Urinary bladder (tissue), 4 donors: ENCODE data around the gene C16orf86. TPM values are rescaled to one million over a fixed set of nuclear protein-coding genes. Genes with fewer than 3 reads are reported as not detected.
A peak's percentile ranks its signal among the peaks of the same experiment; 100 is the strongest.

Experiments
- DNase-seq: peaks from one replicate; pipeline ENCODE4 v3.0.0-alpha.2; 2015; ENCODE audit errors: extremely low spot score
- H3K27ac ChIP-seq: one replicate; pipeline ENCODE4 v1.5.1; 2013; ENCODE audit warnings: low read depth, mild to moderate bottlenecking, moderate library complexity
- H3K36me3 ChIP-seq: one replicate; pipeline ENCODE4 v1.6.1; 2013; ENCODE audit warnings: mild to moderate bottlenecking, moderate library complexity; ENCODE audit not compliant: insufficient read depth
- H3K4me1 ChIP-seq: one replicate; pipeline ENCODE4 v1.6.1; 2013; ENCODE audit warnings: mild to moderate bottlenecking, moderate library complexity; ENCODE audit not compliant: insufficient read depth
- H3K4me3 ChIP-seq: one replicate; pipeline ENCODE4 v1.5.1; 2013; ENCODE audit warnings: low read depth, low read length
- WGBS: extraction: QIAGEN DNeasy Blood & Tissue Kit; methylation state at CpG from one replicate; pipeline ENCODE4 v1.1.7; 2013; 5-methylcytosine and 5-hydroxymethylcytosine counted together
- polyA plus RNA-seq: library from polyadenylated mRNA; stranded (reverse); fragments of 200-250 nt; gene quantifications from one replicate; pipeline ENCODE4 v1.2.3, GENCODE V29; 2013
- total RNA-seq: library from RNA; depleted of rRNA; stranded (reverse); fragments of >200 nt; gene quantifications from one replicate; pipeline ENCODE4 v1.2.3, GENCODE V29; 2014
- donor health status: healthy with polysubstance abuse.
- donor health status: healthy.

The C16orf86 gene
- total and polyA plus RNA-seq, 2 donors = 1.2 to 9.9 TPM

- H3K36me3 ChIP-seq = no peaks in the 10 kb centered on the region
- H3K4me3 ChIP-seq = no peak overlapping the region
- 92% methylated on average over 18 of the region's 18 CpGs for WGBS
- H3K27ac ChIP-seq = no peak overlapping the region
- no peaks in the 10 kb centered on the region for H3K4me1 ChIP-seq
- DNase-seq = no peak
These were observed 8.7 kb upstream of the C16orf86 start for GRCh38 chr16:67657751-67658518.

- Histone ChIP-seq H3K4me3 (peak overlapping the region; percentile 75), H3K27ac (no peak overlapping the region), H3K36me3 (no peaks in the 10 kb centered on the region), H3K4me1 (no peaks in the 10 kb centered on the region)
- WGBS = 34% methylated on average over 21 of the region's 21 CpGs
- DNase-seq = no peak
These were observed 7.6 kb upstream of the C16orf86 start for GRCh38 chr16:67658849-67659674.

- WGBS = under 1% methylated on average over 83 of the region's 83 CpGs
- no peaks in the 10 kb centered on the region for H3K36me3 ChIP-seq
These were observed 6.7 kb upstream of the C16orf86 start, which contains the start of gene ACD for GRCh38 chr16:67659675-67660563. Gene ACD, minus strand, starts transcription at chr16:67660260. Its CDS starts 40 bp downstream, at chr16:67660220.

GRCh38 chr16:67660564-67661028 lies 6.0 kb upstream of the C16orf86 start, which contains the start of gene PARD6A:
Gene PARD6A, plus strand, starts transcription at chr16:67660960. Its CDS starts 79 bp downstream, at chr16:67661039.
- Histone ChIP-seq H3K4me3 (peak within 1 kb of the TSS; percentile 75), H3K36me3 (no peaks in the 10 kb centered on the region), H3K4me1 (no peaks in the 10 kb centered on the region)

More at GRCh38 chr16:67659675-67660563, 6.7 kb upstream of the C16orf86 start, which contains the start of gene ACD:
- peak within 1 kb of the TSS; percentile 75 for H3K4me3 ChIP-seq
- peak; percentile 78 for DNase-seq
- peak within 1 kb of the TSS; percentile 85 for H3K27ac ChIP-seq
- H3K4me1 ChIP-seq = no peaks in the 10 kb centered on the region

GRCh38 chr16:67661101-67661761 lies 5.4 kb upstream of the C16orf86 start:
- Histone ChIP-seq H3K27ac (peak overlapping the region; percentile 11), H3K36me3 (no peaks in the 10 kb centered on the region), H3K4me1 (no peaks in the 10 kb centered on the region), H3K4me3 (peak overlapping the region; percentile 75)
- 10% methylated on average over 39 of the region's 39 CpGs for WGBS
- DNase-seq = no peak

More at GRCh38 chr16:67660564-67661028, 6.0 kb upstream of the C16orf86 start, which contains the start of gene PARD6A:
- peak within 1 kb of the TSS; percentile 85 for H3K27ac ChIP-seq
- peak; percentile 91 for DNase-seq
- under 1% methylated on average over 48 of the region's 48 CpGs for WGBS

GRCh38 chr16:67661886-67662652 lies 4.5 kb upstream of the C16orf86 start:
- Histone ChIP-seq H3K36me3 (no peaks in the 10 kb centered on the region), H3K27ac (no peak overlapping the region), H3K4me3 (no peak overlapping the region), H3K4me1 (no peaks in the 10 kb centered on the region)
- 93% methylated on average over 34 of the region's 34 CpGs for WGBS
- DNase-seq = no peak

GRCh38 chr16:67662653-67663010 lies 4.0 kb upstream of the C16orf86 start:
- no peak overlapping the region for H3K4me3 ChIP-seq
- H3K27ac ChIP-seq = no peak overlapping the region
- H3K4me1 ChIP-seq = no peaks in the 10 kb centered on the region
- DNase-seq = no peak
- H3K36me3 ChIP-seq = no peaks in the 10 kb centered on the region

- H3K27ac ChIP-seq = no peak overlapping the region
- 79% methylated on average over 25 of the region's 25 CpGs for WGBS
- H3K4me1 ChIP-seq = no peaks in the 10 kb centered on the region
- no peaks in the 10 kb centered on the region for H3K36me3 ChIP-seq
- DNase-seq = no peak
- H3K4me3 ChIP-seq = no peak overlapping the region
These were observed 3.3 kb upstream of the C16orf86 start for GRCh38 chr16:67663151-67663876.

- 91% methylated on average over 6 of the region's 6 CpGs for WGBS
- no peaks in the 10 kb centered on the region for H3K4me1 ChIP-seq
These were observed 2.8 kb upstream of the C16orf86 start for GRCh38 chr16:67663877-67664222.

GRCh38 chr16:67664258-67664657 lies 2.4 kb upstream of the C16orf86 start:
- Histone ChIP-seq H3K4me3 (no peak overlapping the region), H3K27ac (no peak overlapping the region), H3K36me3 (no peaks in the 10 kb centered on the region), H3K4me1 (no peaks in the 10 kb centered on the region)
- no peak for DNase-seq
- 84% methylated on average over 4 of the region's 4 CpGs for WGBS

More at GRCh38 chr16:67663877-67664222, 2.8 kb upstream of the C16orf86 start:
- Histone ChIP-seq H3K27ac (no peak overlapping the region), H3K36me3 (no peaks in the 10 kb centered on the region), H3K4me3 (no peak overlapping the region)
- no peak for DNase-seq

- no peak overlapping the region for H3K27ac ChIP-seq
- DNase-seq = no peak
- H3K36me3 ChIP-seq = no peaks in the 10 kb centered on the region
- WGBS = 94% methylated on average over 7 of the region's 7 CpGs
- no peak overlapping the region for H3K4me3 ChIP-seq
- H3K4me1 ChIP-seq = no peaks in the 10 kb centered on the region
These were observed 1.7 kb upstream of the C16orf86 start for GRCh38 chr16:67664871-67665270.
